Measurements from ENCODE around the gene MARVELD3.
"Not testable (repeated sequence)": the region's sequence is repeated elsewhere in the genome, so short reads cannot be mapped to it uniquely, and the experiment has no call there.

Gene MARVELD3

GRCh38 chr16:71591917-71592316 lies 34.1 kb upstream of the MARVELD3 start:
- TF ChIP-seq, protein P1, sequence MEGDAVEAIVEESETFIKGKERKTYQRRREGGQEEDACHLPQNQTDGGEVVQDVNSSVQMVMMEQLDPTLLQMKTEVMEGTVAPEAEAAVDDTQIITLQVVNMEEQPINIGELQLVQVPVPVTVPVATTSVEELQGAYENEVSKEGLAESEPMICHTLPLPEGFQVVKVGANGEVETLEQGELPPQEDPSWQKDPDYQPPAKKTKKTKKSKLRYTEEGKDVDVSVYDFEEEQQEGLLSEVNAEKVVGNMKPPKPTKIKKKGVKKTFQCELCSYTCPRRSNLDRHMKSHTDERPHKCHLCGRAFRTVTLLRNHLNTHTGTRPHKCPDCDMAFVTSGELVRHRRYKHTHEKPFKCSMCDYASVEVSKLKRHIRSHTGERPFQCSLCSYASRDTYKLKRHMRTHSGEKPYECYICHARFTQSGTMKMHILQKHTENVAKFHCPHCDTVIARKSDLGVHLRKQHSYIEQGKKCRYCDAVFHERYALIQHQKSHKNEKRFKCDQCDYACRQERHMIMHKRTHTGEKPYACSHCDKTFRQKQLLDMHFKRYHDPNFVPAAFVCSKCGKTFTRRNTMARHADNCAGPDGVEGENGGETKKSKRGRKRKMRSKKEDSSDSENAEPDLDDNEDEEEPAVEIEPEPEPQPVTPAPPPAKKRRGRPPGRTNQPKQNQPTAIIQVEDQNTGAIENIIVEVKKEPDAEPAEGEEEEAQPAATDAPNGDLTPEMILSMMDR (IDR thresholded peaks at IDR 0.05; ENCODE audit: low read depth, low read length): no peak
- H3K4me3 ChIP-seq (ENCODE audit: low read depth, low read length): no peak overlapping the region

DNA sequence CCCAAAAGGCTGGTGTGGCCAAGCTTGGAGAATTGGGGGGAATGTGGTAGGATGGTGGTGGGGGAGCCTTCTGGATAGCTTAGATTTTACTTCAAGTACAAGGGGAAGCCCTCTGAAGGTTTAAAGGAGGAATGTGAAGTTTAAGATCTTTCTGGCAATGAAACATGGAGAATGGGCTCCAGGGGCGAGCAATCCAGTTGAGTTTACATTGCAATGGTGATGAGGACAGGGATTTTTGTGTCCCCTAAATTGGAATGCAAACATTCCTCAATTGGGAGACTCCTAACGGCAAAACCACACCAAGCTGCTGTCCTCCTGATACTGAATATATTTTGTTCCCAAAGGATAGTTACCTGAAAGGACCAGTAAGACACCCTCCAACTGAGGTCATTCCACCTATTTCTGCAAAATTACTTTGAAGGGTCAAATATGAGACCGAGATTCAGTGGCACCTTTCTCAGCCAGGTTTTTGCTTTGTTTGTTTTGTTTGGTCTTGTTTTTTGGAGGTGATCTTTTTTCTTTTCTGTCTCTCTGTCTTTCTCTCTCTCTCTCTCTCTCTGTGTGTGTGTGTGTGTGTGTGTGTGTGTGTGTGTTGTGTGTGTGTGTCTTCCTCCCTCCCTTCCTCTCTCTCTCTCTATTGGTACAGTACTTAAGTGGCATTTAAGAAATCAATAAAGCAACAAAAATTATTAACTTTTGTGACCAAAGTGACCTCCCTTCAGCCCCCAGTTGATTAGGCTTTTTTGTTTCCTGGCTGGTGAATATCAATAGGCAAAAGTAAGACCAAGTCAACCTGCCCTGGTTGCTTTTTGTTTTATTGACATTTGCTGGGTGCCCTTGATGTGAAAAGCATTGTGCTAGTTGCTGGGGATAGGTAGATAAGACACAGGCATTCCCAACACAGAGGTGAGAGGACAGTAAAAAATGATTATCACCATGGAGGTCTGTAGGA lies 32.7 kb upstream of the MARVELD3 start:
- H3K4me3 ChIP-seq (ENCODE audit: low read depth, low read length): no peak overlapping the region
- TF ChIP-seq, protein P1 (IDR thresholded peaks at IDR 0.05; ENCODE audit: low read depth, low read length): no peak

GRCh38 chr16:71594000-71594646 lies 31.9 kb upstream of the MARVELD3 start:
- no peak overlapping the region for H3K4me3 ChIP-seq (ENCODE audit: low read depth, low read length)
- TF ChIP-seq, protein P1 (IDR thresholded peaks at IDR 0.05; ENCODE audit: low read depth, low read length): no peak

DNA sequence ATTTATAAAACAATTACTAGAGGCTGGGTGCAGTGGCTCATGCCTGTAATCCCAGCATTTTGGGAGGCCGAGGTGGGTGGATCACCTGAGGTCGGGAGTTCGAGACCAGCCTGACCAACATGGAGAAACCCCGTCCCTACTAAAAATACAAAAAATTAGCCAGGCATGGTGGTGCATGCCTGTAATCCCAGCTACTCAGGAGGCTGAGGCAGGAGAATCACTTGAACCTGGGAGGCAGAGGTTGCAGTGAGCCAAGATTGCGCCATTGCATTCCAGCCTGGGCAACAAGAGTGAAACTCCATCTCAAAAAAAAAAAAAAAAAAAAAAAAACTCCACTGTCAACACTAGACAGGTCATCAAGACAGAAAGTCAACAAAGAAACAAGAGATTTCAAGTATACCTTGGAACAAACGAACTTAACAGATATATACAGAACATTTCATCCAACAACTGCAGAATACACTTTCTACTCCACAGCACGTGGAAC lies 30.6 kb upstream of the MARVELD3 start:
- H3K4me3 ChIP-seq (ENCODE audit: low read depth, low read length): not testable (repeated sequence)

- H3K4me3 ChIP-seq (ENCODE audit: low read depth, low read length): not testable (repeated sequence)
These were observed 27.6 kb upstream of the MARVELD3 start for GRCh38 chr16:71598426-71598825.

DNA sequence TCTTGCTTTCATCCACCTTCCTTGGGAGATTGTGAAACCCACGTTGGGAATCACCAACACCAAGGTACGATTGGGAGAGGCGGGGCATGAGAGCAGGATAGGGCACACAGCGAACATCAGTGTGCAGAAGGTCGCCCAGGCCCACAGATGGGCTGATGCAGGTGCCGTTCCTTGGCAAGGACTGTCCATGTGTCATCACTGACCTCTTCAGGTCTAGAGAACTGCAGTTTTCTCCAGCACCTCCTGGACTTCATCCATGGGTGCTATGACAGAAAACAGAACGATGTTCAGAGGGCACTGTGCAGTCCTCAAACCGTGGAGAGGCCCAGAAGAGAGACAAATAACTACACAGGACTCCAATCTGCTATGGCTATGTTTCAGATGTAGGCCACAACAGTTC lies 25.2 kb upstream of the MARVELD3 start:
- TF ChIP-seq, protein P1 (IDR thresholded peaks at IDR 0.05; ENCODE audit: low read depth, low read length): no peak
- H3K4me3 ChIP-seq (ENCODE audit: low read depth, low read length): no peak overlapping the region

GRCh38 chr16:71609066-71609465 lies 16.9 kb upstream of the MARVELD3 start:
- TF ChIP-seq, protein P1 (IDR thresholded peaks at IDR 0.05; ENCODE audit: low read depth, low read length): no peak
- H3K4me3 ChIP-seq (ENCODE audit: low read depth, low read length): no peak overlapping the region

DNA sequence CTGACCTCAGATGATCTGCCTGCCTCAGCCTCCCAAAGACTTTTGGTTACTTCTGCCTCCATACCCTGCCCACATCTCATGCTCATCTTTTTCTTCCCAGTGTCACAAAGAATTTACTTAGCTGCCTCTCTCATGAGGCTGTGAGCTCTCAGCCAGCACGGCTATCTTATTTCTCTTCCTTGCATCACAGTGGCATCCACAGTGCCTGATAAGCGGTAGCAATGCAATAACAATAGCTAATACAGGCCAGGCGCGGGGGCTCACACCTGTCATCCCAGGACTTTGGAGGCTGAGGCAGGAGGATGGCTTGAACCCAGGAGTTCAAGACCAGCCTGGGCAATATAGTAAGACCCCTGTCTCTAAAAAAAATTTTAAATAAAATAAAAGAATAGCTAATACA lies 15.5 kb upstream of the MARVELD3 start:
- H3K4me3 ChIP-seq (ENCODE audit: low read depth, low read length): no peak overlapping the region
- TF ChIP-seq, protein P1 (IDR thresholded peaks at IDR 0.05; ENCODE audit: low read depth, low read length): no peak

Data from WI38 (cell line).